ENCODE data around the gene GJB6.

- TF ChIP-seq CTCF (IDR thresholded peaks at IDR 0.05) (no peak), POLR2A (IDR thresholded peaks at IDR 0.05) (no peak)
Observed at GRCh38 chr13:20177049-20177831, 54.9 kb downstream of the GJB6 start.
